Measurements from ENCODE around the gene EIF2A. TPM values are rescaled to one million over a fixed set of nuclear protein-coding genes. Genes with fewer than 3 reads are reported as not detected.

Gene EIF2A
- total RNA-seq, 1 donor from 2014 or later = 65.7 TPM

DNA sequence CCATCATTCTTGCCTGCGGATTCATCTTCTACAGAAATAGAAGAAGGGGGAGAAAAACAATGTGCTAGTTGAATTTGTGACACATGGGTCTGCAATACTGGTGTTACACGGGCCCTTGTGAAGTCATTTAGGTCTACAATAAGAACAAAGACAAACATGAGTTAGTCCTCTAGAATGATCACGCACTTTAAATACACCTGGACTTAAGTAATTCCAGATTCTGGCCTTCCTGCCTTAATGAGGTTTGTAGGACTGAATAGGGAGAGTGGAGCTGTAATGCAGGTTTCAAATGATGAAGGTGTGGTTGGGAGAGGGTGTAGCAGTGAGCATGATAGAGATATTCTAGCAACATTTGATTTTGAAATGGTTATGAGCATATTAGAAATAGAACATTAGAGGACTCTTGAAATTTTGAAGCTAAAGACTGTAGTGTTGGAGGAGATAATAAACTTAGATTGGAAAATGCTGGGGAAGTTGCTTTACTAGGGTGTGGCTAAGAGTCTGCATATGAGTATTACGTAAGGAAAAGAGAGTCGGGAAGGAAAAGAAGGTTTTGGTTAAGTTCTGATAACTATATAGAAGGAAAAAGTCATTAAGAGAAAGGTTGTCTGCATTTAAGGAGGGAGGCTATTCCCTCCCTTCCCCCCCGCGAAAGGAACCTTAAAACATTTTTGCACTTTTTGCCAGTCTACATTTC, 606 bp downstream of the EIF2A start:
- DNase-seq (ENCODE audit: low read depth, low spot score) = no peak
- Mint-ChIP-seq H3K4me1 (peaks cover 42% of the 10 kb centered on the region), H3K4me3 (peak overlapping the region; percentile 93), H3K9me3 (no peaks in the 10 kb centered on the region), H3K27me3 (ENCODE audit: low read depth) (no peaks in the 10 kb centered on the region), H3K27ac (ENCODE audit: unreplicated experiment) (peak overlapping the region; percentile 83), H3K36me3 (ENCODE audit: low read depth) (no peaks in the 10 kb centered on the region)
- TF ChIP-seq, protein P1, sequence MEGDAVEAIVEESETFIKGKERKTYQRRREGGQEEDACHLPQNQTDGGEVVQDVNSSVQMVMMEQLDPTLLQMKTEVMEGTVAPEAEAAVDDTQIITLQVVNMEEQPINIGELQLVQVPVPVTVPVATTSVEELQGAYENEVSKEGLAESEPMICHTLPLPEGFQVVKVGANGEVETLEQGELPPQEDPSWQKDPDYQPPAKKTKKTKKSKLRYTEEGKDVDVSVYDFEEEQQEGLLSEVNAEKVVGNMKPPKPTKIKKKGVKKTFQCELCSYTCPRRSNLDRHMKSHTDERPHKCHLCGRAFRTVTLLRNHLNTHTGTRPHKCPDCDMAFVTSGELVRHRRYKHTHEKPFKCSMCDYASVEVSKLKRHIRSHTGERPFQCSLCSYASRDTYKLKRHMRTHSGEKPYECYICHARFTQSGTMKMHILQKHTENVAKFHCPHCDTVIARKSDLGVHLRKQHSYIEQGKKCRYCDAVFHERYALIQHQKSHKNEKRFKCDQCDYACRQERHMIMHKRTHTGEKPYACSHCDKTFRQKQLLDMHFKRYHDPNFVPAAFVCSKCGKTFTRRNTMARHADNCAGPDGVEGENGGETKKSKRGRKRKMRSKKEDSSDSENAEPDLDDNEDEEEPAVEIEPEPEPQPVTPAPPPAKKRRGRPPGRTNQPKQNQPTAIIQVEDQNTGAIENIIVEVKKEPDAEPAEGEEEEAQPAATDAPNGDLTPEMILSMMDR (conservative IDR thresholded peaks at IDR 0.05) = no peak

DNA sequence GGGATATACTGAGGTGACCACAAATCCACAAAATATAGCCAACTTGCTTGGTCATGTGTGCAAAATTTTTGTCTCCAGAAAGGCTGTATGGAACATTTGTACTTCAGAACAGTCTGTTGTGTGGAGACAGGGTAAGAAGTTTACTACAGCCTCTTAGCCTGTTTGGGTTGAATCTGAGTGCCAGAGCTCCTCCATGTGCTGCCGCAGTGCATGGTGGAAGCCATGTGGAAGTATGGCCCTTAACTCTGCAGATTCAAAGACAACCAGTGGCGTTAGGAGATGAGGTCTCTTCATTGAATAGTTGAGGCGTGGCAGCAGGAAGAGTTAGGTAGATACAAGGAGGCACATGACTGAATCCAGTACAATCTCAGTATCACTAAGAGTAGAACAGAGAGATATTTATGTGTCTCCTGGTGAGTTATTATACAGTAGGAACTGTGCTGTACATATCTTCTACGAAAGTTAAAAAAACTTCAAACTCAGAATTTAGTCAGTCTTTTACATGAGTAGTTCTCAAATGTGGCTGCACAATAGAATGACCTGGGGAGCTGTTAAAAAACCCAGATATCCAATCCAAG, 9.4 kb downstream of the EIF2A start:
- Mint-ChIP-seq H3K27me3 (ENCODE audit: low read depth) (no peaks in the 10 kb centered on the region), H3K4me1 (peaks cover 1% of the 10 kb centered on the region), H3K4me3 (no peak overlapping the region), H3K36me3 (ENCODE audit: low read depth) (peaks cover 12% of the 10 kb centered on the region), H3K9me3 (no peaks in the 10 kb centered on the region), H3K27ac (ENCODE audit: unreplicated experiment) (peak overlapping the region; percentile 51)
- no peak for DNase-seq (ENCODE audit: low read depth, low spot score)
- TF ChIP-seq, protein P1 (conservative IDR thresholded peaks at IDR 0.05) = no peak

DNA sequence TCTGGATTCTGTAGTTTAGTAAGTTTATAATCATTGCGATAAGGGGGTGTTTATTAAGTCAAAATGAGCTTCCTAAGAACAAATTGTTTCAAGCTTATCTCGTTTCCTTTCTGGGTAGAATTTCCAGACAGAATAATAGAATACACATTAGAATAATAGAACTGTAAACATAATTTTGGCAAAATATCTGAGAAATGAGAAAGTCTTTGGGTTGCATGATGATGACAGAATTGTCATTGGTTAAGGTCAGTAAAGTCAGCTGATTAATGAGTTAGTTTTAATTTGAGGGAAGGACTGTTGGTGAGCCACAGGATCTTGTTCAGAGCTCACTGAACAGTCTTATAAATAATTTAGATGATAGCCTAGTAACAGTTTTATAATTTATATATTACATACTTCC, 10.2 kb downstream of the EIF2A start:
- DNase-seq (ENCODE audit: low read depth, low spot score) = no peak
- Mint-ChIP-seq H3K4me3 (no peak overlapping the region), H3K36me3 (ENCODE audit: low read depth) (peaks cover 12% of the 10 kb centered on the region), H3K27me3 (ENCODE audit: low read depth) (no peaks in the 10 kb centered on the region), H3K9me3 (no peaks in the 10 kb centered on the region), H3K27ac (ENCODE audit: unreplicated experiment) (no peak overlapping the region), H3K4me1 (no peaks in the 10 kb centered on the region)
- TF ChIP-seq, protein P1 (conservative IDR thresholded peaks at IDR 0.05) = no peak

DNA sequence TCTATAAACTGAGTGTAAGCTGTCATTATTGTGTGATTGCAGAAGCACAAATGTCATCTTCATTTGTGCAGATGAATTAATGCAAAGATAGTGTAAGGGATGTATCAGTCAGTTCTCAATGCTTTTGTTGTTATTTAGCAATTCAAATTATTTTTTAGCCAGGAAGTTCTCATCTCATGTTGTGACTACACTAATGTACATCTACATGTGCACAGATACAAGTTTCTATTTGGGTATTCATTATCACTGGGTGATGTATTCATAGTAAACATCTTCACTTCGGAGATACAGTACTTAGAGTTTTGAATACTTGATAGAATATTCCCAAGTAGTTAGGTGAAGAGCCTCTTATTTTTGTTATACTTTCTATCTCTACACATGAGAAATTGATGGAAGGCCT, 11.1 kb downstream of the EIF2A start:
- no peak overlapping the region for H3K27ac Mint-ChIP-seq (ENCODE audit: unreplicated experiment)
- no peak for DNase-seq (ENCODE audit: low read depth, low spot score)
- no peaks in the 10 kb centered on the region for H3K27me3 Mint-ChIP-seq (ENCODE audit: low read depth)
- no peaks in the 10 kb centered on the region for H3K9me3 Mint-ChIP-seq
- peaks cover 13% of the 10 kb centered on the region for H3K36me3 Mint-ChIP-seq (ENCODE audit: low read depth)
- TF ChIP-seq, protein P1 (conservative IDR thresholded peaks at IDR 0.05) = no peak
- no peak overlapping the region for H3K4me3 Mint-ChIP-seq
- H3K4me1 Mint-ChIP-seq = no peaks in the 10 kb centered on the region

DNA sequence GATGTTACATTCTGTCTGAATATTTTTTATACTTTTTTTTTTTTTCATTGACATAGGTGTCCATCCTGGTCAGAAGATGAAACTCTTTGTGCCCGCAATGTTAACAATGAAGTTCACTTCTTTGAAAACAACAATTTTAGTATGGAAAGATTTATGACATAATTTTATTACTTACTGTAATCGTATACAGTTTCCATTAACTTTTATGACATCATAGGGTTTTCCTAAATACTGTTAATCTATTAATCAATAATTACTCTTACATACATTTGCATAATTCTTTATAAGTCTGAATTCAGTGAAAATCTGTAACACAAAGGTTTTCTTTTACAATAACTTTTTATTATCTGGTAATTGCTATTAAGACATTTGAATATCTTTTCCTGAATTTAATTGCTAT, 17.7 kb downstream of the EIF2A start:
- H3K27me3 Mint-ChIP-seq (ENCODE audit: low read depth) = no peaks in the 10 kb centered on the region
- H3K27ac Mint-ChIP-seq (ENCODE audit: unreplicated experiment) = no peak overlapping the region
- peaks cover 9% of the 10 kb centered on the region for H3K36me3 Mint-ChIP-seq (ENCODE audit: low read depth)
- DNase-seq (ENCODE audit: low read depth, low spot score) = no peak
- H3K9me3 Mint-ChIP-seq = no peaks in the 10 kb centered on the region
- H3K4me3 Mint-ChIP-seq = no peak overlapping the region
- TF ChIP-seq, protein P1 (conservative IDR thresholded peaks at IDR 0.05) = no peak
- no peaks in the 10 kb centered on the region for H3K4me1 Mint-ChIP-seq
